Raji (cell line): ENCODE measurements around the gene SF3B2.

ENCODE experiments used
- POLR2A ChIP-seq: IDR thresholded peaks from 2 replicates; pipeline ENCODE4 v1.6.1; 2011; ENCODE audit warnings: low read depth, low read length, control low read depth; ENCODE audit not compliant: insufficient read depth

The SF3B2 gene

DNA sequence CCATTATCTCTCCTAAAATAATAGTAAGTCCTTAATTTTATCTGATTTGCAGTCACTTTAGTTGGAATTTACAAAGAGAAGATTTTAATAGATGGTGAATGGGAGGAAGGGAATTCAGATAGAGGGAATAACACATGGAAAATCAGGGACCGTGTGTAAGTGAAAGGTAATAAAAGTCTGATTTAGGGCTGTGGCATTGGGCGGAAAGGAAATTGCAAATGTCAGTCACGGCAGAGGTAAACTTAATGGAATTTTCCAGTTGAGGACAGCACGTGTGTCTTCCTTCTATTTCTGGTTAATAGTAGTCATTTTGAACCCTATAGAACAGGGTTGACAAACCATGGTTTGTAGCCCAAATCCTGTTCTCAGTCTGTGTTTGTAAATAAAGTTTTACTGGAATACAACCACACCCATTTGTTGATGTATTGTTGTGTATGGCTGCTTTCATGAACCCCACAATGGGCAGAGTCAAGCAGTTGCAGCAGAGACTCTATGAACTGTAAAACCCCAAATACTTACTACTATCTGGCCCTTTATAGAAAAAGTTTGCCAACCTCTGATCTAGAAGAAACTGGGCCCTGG, 52.0 kb downstream of the SF3B2 start:
- TF ChIP-seq POLR2A, result no peak

GRCh38 chr11:66106786-66107599, 54.8 kb downstream of the SF3B2 start:
- no peak for TF ChIP-seq POLR2A

DNA sequence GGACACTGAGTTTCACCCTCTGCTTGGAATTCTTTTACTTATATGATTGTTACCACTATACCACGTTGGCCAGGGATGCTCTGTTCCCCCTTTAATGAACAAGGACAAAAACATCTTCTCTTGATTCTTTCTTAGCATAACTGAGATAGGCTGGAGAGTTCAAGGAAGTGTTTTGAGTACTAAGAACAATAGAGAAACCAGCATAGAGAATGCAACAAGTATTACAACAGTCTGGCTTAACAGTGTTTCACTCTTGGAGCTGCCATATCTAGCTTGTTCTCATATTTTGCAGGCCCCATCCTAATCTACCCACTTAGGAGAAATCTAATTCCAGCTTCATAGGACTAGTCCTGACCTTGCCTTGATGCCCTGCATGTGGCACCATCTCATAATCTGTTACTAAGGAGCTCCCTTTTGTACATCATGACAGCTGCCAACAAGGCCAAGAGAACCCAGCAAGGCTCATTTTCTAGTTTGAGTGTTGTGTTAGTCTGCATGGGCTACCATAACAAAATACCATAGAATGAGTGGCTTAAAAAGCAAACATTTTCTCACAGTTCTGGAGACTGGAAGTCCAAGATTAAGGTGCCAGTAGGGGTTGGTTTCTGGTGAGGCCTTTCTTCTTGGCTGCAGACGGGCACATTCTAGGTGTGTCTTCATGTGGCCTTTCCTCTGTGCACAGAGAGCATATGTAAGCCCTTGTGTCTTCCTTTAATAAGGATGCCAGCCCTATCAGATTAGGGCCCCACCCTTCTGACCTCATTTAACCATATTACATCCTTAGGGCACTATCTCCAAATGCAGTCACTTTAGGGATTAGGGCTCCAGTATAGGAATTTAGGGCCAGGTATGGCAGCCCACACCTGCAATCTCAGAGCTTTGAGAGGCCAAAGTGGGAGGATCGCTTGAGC, 55.7 kb downstream of the SF3B2 start:
- TF ChIP-seq POLR2A, result no peak

DNA sequence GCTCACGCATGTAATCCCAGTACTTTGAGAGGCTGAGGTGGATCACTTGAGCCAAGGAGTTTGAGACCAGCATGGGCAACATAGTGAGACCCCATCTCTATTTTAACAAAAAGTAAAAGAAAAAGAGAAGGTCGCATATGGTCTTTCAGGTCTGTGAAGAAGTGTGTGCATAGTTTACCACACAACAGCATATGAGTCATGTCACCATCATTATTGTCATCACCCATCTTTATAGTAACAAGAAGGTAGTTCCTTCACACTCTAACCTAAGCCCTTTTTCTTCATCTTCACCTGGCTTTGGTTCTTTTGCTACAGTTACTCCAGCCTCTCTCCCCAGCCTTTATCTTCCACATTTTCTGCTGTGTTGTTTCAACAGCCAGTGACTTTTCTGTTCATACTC, 57.1 kb downstream of the SF3B2 start:
- no peak for TF ChIP-seq POLR2A

GRCh38 chr11:66111158-66111557, 59.0 kb downstream of the SF3B2 start:
- no peak for TF ChIP-seq POLR2A

DNA sequence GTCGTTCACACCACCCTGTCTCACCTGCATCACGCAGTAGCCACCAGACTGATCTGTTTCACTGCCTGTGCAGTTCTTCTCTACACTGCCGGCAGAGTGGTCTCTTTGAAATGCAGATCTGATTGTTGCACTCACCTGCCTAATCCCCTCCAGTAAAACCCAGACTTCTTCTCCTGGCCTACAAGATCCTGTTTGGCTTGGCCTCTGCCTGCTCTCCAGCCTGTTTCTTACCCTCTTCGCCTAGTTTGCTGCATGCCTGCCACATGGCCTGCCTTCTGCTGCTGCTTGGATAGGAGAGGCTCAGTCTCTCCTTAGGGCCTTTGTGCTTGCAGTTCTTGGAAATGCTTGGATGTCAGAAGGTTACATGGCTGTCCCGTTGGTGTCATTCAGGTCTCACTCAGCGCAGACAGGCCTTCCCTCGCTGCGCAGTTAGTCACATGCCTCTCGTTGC, 59.9 kb downstream of the SF3B2 start:
- no peak for TF ChIP-seq POLR2A

DNA sequence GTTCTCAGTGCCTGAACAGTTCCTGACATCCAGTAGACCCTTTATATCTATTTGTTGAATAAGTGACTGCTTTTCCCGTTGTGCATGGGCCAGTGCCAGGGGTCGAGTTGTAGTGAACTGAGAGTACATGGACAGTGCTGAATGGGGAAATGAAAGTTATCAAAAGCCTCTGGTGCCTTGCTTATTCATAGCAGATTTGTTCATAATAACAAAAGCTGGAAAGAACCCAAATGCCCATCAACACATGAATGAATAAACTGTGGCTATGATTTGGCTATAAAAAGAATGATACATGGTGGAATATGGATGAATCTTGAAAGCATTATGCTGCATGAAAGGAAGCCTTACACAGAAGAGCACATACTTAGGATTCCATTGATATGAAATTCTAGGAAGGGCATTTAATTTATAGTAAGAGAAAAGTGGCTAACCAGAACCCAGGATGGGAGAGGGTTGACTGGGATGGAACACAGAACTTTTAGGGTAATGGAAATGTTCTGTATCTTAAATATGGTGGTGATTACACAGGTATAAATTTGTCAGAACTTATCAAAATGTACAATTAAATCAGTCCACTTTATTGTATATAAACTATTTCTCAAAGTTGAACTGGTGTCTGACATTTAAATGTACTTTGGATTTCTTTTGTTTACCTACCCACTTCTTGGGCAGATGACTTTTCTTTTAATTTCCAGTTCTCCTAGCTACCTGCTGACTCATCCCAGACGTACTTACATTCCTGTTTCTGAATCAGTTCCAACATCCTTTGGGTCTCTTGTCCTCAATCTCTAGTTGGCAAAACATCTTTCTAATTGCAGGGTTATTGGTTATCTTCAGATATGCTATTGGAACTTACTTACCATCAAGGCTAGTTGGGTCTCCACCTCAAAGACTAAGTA, 60.7 kb downstream of the SF3B2 start:
- TF ChIP-seq POLR2A, result no peak

DNA sequence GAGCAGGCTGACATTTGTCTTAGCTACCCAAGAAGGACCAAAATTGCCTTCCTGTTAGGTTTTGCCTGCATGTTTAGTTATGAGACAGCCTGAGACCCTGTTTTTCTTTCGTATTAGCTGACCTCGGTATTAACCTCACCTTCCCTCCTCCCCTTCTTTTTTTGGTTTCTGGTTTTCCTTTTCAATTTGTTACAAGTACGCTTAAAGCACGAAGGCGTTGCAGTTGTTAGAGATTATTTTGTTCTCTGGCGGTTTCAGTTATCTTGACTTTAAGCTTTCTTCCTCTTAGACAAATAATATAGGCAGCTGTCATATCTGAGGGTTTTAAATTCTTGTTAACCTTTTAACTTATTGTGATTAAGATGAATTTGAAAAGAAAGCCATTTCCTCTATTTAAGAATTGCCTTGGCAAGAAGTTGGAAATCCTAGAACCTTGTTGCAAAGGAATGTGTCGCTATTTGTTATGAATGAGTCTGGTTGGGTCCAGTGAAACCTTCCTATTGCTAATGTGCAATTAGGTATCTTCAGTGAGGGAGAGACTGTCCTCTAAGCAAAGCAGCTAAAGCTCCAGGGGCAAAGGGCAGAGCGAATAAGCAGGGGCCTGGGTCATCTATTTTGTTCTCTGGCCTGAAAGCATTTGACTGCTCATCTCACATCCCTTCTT, 63.6 kb downstream of the SF3B2 start:
- TF ChIP-seq POLR2A, result no peak

- TF ChIP-seq POLR2A, result no peak
Observed at GRCh38 chr11:66116576-66117361, 64.6 kb downstream of the SF3B2 start.

DNA sequence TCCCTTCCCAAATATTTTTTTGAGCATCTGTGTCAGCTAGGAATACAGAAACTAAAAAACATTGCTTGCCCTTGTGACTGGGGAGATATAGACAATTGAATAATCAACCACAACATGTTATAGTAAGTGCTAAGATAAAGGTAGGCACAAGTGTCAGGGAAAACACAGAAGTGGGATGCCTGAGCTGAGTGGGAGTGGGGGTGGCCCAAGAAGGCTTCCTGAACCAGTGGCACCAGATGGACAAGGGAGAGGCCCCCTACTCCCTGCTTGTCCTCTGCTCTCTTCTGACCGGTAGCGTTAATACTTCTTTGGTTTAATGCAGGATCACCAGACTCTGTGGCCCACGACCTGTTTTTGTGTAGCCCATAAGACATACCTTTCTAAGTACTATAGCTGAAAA, 66.7 kb downstream of the SF3B2 start:
- no peak for TF ChIP-seq POLR2A
